GM06990 (cell line): Measurements from ENCODE around the gene SPAAR.

Source experiments
- DNase-seq: peaks from one replicate; pipeline ENCODE4 v3.0.0-alpha.2; 2011; ENCODE audit not compliant: insufficient read length; ENCODE audit errors: extremely low read depth
- H3K27me3 ChIP-seq: replicated peaks from 2 replicates; pipeline ENCODE4 v1.6.0; 2011; ENCODE audit warnings: low read length; ENCODE audit not compliant: control insufficient read depth, insufficient read depth
- H3K36me3 ChIP-seq: 2 replicates; pipeline ENCODE4 v1.5.1; 2011; ENCODE audit warnings: low read length; ENCODE audit not compliant: control insufficient read depth, insufficient read depth
- H3K4me3 ChIP-seq: replicated peaks from 2 replicates; pipeline ENCODE4 v1.5.1; 2011; ENCODE audit warnings: low read depth, mild to moderate bottlenecking, control low read depth, low read length
- TF ChIP-seq, protein P1 (sequence below): IDR thresholded peaks from 2 replicates; pipeline ENCODE4 v1.5.1; 2011; ENCODE audit warnings: low read length, control low read depth, mild to moderate bottlenecking, inconsistent platforms; ENCODE audit not compliant: insufficient read depth, poor library complexity, severe bottlenecking

The SPAAR gene

DNA sequence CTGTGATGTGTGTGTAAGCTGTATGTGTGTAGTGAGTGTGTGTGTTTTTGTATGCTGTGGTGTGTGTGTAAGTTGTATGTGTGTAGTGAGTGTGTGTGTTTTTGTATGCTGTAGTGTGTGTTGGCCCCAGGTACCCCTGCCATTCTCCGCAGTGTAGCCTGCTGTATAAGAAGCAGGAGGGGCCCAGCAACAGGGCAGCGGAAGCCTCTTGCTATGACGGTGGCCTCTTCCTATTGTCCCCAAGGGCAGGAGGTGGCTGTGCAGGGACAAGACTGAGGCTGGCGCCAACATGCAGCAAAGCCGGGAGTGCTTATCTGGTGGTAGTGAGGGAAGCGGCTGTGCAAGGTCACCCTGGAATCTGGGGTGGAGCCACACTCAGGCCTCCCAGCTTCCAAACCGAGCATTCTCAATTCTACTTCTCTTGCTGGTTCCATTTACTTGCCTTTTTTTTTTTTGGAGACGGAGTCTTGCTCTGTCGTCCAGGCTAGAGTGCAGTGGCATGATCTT lies 5.1 kb downstream of the SPAAR start:
- TF ChIP-seq, protein P1, sequence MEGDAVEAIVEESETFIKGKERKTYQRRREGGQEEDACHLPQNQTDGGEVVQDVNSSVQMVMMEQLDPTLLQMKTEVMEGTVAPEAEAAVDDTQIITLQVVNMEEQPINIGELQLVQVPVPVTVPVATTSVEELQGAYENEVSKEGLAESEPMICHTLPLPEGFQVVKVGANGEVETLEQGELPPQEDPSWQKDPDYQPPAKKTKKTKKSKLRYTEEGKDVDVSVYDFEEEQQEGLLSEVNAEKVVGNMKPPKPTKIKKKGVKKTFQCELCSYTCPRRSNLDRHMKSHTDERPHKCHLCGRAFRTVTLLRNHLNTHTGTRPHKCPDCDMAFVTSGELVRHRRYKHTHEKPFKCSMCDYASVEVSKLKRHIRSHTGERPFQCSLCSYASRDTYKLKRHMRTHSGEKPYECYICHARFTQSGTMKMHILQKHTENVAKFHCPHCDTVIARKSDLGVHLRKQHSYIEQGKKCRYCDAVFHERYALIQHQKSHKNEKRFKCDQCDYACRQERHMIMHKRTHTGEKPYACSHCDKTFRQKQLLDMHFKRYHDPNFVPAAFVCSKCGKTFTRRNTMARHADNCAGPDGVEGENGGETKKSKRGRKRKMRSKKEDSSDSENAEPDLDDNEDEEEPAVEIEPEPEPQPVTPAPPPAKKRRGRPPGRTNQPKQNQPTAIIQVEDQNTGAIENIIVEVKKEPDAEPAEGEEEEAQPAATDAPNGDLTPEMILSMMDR, result no peak
- no peak for DNase-seq
- Histone ChIP-seq H3K27me3 (no peaks in the 10 kb centered on the region), H3K36me3 (no peaks in the 10 kb centered on the region), H3K4me3 (no peak overlapping the region)

DNA sequence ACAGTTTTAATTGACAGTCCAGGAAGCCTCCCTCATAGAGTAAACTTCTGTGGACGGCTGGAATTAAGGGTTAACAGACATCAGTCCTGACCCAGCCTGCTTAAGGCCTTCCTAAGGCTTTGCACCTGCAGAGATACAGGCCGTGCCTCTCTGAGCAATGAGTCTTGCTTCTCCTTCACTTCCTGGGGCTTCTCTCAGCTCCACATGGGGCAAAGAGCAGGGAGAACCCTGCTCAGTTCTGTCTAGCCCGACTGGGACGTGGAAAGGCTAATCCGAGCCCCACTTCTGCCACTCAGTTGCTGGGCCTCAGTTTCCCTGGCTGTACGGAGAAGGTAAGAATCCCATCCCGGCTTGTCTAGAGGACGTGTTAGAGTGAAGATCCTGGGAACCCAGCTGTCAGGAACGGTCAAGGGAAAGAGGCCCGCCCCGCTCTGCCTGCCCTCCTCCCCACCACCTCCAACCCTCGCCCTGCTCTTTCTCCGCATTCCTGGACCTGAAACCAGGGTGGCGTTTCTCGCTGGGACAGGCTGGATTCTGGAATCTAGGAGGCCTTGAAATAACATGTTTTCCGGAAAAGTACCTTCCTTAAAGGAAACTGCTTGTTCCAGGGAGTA lies 6.5 kb downstream of the SPAAR start:
- no peak for DNase-seq
- TF ChIP-seq, protein P1, result no peak
- Histone ChIP-seq H3K36me3 (no peaks in the 10 kb centered on the region), H3K4me3 (no peak overlapping the region), H3K27me3 (no peaks in the 10 kb centered on the region)

DNA sequence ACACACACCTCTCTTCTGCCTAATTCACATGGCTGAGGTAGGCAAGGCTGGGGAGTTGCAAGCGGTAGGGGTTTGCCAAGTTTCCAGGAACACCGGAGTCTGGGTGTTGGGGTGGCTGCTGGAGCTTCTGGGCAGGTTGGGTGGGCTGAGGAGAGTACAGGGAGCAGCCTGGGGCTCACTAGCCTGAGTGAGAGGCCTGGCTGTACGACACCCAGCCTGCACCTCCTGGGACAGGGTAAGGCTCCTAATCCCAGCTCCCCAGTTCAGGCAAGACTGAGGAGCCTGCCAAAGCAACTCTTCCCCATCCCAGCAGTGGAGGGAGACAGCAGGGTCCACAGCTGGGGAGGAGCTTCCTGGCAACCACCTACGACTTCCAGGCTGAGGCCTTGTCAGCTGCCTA lies 8.0 kb downstream of the SPAAR start:
- TF ChIP-seq, protein P1, result no peak

DNA sequence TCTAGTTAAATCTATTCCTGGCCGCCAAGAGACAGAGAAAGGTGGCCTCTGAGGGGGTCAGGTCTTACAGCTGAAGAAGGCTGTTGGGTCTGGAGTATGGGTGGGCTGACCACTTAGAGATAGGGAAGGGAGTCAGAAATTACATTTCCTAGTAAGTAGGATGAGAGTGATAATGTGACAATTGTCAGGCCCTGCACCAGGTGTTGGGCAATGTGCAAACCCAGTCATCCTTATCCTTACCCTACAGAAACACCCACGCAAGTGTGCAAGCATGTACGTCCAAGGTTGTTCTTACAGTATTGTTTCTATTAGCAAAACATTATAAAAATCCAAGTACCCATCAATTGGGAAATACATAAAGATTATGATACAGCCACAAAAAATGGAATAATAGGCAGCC lies 9.5 kb downstream of the SPAAR start:
- no peaks in the 10 kb centered on the region for H3K36me3 ChIP-seq
- no peak for DNase-seq
- TF ChIP-seq, protein P1, result no peak
- H3K27me3 ChIP-seq, result no peaks in the 10 kb centered on the region
- H3K4me3 ChIP-seq, result no peak overlapping the region

More for the DNA sequence above, 8.0 kb downstream of the SPAAR start:
- Histone ChIP-seq H3K27me3 (no peaks in the 10 kb centered on the region), H3K4me3 (no peak overlapping the region), H3K36me3 (no peaks in the 10 kb centered on the region)
- DNase-seq, result no peak

DNA sequence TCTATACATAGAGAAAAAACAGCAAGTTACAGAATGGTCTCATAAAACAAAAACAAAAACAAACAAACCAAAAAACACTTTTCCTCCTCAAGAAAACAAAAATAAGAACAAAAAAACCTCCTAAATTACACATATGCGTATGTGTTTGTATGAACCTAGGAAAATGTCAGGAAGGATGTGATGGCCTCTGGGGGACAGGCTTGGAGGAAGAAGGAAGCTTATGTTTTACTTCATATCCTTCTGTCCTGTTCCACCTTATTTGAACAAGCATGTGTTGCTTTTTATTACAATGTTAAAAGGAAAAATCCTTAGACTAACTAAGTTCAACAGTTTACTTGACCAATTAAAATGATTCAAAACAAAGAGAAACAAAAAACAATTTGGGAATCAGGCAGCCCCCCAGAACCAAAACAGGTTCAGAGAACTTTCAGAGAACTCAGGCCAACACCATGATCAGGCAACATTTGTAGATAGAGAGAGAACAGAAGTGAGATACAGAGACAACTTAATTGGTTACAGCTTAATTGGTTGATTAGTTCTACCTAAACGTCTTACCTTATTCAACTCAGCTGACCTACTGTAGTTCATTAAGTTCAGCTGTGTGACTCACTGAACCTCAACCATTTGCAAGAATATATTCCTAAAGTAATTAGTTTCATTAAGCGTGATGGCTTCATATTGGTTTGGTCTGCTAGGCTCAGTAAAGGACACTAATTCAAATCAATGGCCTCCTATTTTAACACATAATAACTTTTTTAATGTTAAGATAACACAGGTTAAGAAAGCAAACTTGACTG lies 10.1 kb downstream of the SPAAR start:
- TF ChIP-seq, protein P1, result no peak
- Histone ChIP-seq H3K36me3 (no peaks in the 10 kb centered on the region), H3K27me3 (no peaks in the 10 kb centered on the region), H3K4me3 (no peak overlapping the region)
- DNase-seq, result no peak
